HepG2 (cell line): ENCODE data around the gene PEX19. TPM values are rescaled to one million over a fixed set of nuclear protein-coding genes. Genes with fewer than 3 reads are reported as not detected.

Source experiments
- FOXA3 ChIP-seq: IDR thresholded peaks from 2 replicates; pipeline ENCODE4 v1.6.1; 2016; ENCODE audit warnings: missing genetic modification reagents, missing compliant biosample characterization
- SCMH1 ChIP-seq: sonication (generic); formaldehyde crosslinking; IDR thresholded peaks from 2 replicates; pipeline ENCODE4 v1.9.0; 2021; ENCODE audit warnings: missing genetic modification reagents, mild to moderate bottlenecking, borderline replicate concordance
- TOPORS ChIP-seq: sonication (generic); formaldehyde crosslinking; IDR thresholded peaks from 2 replicates; pipeline ENCODE4 v1.8.0; 2023; ENCODE audit warnings: mild to moderate bottlenecking, missing genetic modification reagents
- U2AF1 ChIP-seq: fragments of 200-400 bp; formaldehyde crosslinking; optimal IDR thresholded peaks from 2 replicates; pipeline ENCODE3; 2017; ENCODE audit warnings: mild to moderate bottlenecking, low read depth, low read length
- ZEB1 ChIP-seq: IDR thresholded peaks from 2 replicates; pipeline ENCODE4 v1.6.1; 2012; ENCODE audit warnings: mild to moderate bottlenecking, low read depth, inconsistent platforms; ENCODE audit not compliant: insufficient replicate concordance
- ZNF644 ChIP-seq: IDR thresholded peaks from 2 replicates; pipeline ENCODE4 v1.6.1; 2016; ENCODE audit warnings: low read depth
- ZNF790 ChIP-seq: sonication (generic); formaldehyde crosslinking; IDR thresholded peaks from 2 replicates; pipeline ENCODE4 v1.8.0; 2022; ENCODE audit warnings: missing genetic modification reagents, mild to moderate bottlenecking, borderline replicate concordance
- polyA plus RNA-seq, 8 experiments: library from polyadenylated mRNA; depleted of rRNA in 3 of 8; stranded (reverse) in 7 of 8; unstranded in 1 of 8; fragments of >200 nt; fragmentation: Illumina TruSeq in 4 of 8; extraction: Trizol in 4 of 8; gene quantifications; 2 replicates each; pipeline versions ENCODE4 v1.2.1 to v1.2.3, GENCODE V29; 2011 to 2016; ENCODE audit warnings: low read depth in 4 of 8, missing spikeins in 1 of 8, mixed read lengths in 1 of 8; ENCODE audit not compliant: insufficient read depth in 1 of 8
- total RNA-seq, 5 experiments: library from RNA; depleted of rRNA; stranded (reverse); fragments of >200 nt; fragmentation: Illumina TruSeq; extraction: Trizol; gene quantifications; 2 replicates each; pipeline ENCODE4 v1.2.3, GENCODE V29; 2016; ENCODE audit warnings: low read depth in 1 of 5
- TF ChIP-seq, protein P1 (sequence below), 2 experiments: sonication (generic) in 1 of 2; formaldehyde crosslinking in 1 of 2; IDR thresholded peaks; 2 replicates each; pipeline versions ENCODE4 v1.6.1 to v1.9.0; 2014 to 2022; ENCODE audit warnings: antibody characterized with exemption in 1 of 2, borderline replicate concordance in 1 of 2, inconsistent platforms in 1 of 2, low read depth in 1 of 2, missing genetic modification reagents in 1 of 2
- TF ChIP-seq, protein P2 (sequence below): sonication (generic); formaldehyde crosslinking; IDR thresholded peaks from 2 replicates; pipeline ENCODE4 v1.5.0; 2020; ENCODE audit warnings: mild to moderate bottlenecking, missing genetic modification reagents
- TF ChIP-seq, protein P3 (sequence below): IDR thresholded peaks from 2 replicates; pipeline ENCODE4 v1.6.1; 2016; ENCODE audit warnings: low read depth, borderline replicate concordance
- TF ChIP-seq, protein P4 (sequence below): sonication (generic); formaldehyde crosslinking; IDR thresholded peaks from 2 replicates; pipeline ENCODE4 v1.9.0; 2022; ENCODE audit warnings: missing genetic modification reagents, mild to moderate bottlenecking, borderline replicate concordance
- TF ChIP-seq, protein P5 (sequence below): sonication (generic); formaldehyde crosslinking; IDR thresholded peaks from 2 replicates; pipeline ENCODE4 v1.4.0; 2020; ENCODE audit warnings: missing genetic modification reagents

The PEX19 gene
- total and polyA plus RNA-seq, 2 of the 13 experiments (the other 11 are each of a cell fraction or from before 2014, with no cell fraction given): 47.0 to 51.8 TPM

DNA sequence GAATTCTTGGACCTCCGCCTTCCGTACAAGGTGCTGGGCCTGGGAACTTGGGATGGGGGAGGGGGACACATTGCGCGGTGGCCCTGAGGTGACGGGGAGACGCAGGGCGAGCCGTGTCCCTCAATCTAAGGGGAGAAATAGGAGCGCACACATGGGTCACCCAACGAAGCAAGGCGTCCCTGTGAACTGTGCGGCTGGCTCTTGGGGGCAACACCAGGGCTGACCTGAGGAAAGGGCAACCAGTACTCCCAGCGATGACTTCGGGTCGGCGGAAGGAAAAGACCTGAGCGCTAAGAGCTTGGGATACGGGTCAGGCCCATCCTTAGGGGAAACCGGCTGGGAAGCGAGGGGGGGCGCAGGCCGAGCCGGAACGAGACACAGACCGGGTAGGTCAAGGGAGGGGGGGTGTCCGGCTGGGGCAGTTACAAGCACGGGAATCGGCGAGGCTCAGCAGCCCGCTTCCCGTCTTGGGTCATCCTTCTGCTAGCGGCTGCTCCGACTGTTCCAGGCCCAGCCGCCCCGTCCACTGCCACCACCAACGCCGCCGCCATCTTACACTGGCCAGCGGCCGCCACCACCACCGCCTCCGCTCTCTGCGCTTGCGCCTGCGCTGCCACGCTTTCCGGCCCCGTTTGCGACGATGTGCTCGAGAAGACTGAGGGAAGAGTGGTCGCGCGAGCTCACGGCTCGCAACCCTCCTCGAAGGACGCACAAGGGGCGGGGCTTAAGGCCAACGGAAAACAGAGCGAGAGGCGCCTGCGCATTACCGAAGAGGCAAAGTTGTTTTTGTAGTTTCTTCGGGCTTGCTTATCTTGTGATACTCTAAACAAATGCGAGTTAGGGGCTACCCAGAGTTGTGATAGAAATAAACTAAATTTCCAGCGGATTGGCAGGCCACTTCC lies 22.8 kb downstream of the PEX19 start, which contains the start of gene DCAF8 (continued):
- TF ChIP-seq TOPORS (CRISPR knock-in tag) (no peak), SCMH1 (CRISPR knock-in tag) (no peak), FOXA3 (CRISPR knock-in tag) (peak; percentile 63), U2AF1 (peak; percentile 12), ZNF644 (CRISPR knock-in tag) (peak; percentile 56; the same call in 1 of the 2 replicates), ZEB1 (no peak), ZNF790 (CRISPR knock-in tag) (peak; percentile 89; the same call in 1 of the 2 replicates)
- TF ChIP-seq, protein P1, sequence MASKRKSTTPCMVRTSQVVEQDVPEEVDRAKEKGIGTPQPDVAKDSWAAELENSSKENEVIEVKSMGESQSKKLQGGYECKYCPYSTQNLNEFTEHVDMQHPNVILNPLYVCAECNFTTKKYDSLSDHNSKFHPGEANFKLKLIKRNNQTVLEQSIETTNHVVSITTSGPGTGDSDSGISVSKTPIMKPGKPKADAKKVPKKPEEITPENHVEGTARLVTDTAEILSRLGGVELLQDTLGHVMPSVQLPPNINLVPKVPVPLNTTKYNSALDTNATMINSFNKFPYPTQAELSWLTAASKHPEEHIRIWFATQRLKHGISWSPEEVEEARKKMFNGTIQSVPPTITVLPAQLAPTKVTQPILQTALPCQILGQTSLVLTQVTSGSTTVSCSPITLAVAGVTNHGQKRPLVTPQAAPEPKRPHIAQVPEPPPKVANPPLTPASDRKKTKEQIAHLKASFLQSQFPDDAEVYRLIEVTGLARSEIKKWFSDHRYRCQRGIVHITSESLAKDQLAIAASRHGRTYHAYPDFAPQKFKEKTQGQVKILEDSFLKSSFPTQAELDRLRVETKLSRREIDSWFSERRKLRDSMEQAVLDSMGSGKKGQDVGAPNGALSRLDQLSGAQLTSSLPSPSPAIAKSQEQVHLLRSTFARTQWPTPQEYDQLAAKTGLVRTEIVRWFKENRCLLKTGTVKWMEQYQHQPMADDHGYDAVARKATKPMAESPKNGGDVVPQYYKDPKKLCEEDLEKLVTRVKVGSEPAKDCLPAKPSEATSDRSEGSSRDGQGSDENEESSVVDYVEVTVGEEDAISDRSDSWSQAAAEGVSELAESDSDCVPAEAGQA (IDR thresholded peaks at IDR 0.05; ENCODE audit: low read depth): peak; percentile 55; the same call in 1 of the 2 replicates
- TF ChIP-seq, protein P1 (CRISPR knock-in tag; IDR thresholded peaks at IDR 0.05; ENCODE audit: borderline replicate concordance): no peak
- TF ChIP-seq, protein P2, sequence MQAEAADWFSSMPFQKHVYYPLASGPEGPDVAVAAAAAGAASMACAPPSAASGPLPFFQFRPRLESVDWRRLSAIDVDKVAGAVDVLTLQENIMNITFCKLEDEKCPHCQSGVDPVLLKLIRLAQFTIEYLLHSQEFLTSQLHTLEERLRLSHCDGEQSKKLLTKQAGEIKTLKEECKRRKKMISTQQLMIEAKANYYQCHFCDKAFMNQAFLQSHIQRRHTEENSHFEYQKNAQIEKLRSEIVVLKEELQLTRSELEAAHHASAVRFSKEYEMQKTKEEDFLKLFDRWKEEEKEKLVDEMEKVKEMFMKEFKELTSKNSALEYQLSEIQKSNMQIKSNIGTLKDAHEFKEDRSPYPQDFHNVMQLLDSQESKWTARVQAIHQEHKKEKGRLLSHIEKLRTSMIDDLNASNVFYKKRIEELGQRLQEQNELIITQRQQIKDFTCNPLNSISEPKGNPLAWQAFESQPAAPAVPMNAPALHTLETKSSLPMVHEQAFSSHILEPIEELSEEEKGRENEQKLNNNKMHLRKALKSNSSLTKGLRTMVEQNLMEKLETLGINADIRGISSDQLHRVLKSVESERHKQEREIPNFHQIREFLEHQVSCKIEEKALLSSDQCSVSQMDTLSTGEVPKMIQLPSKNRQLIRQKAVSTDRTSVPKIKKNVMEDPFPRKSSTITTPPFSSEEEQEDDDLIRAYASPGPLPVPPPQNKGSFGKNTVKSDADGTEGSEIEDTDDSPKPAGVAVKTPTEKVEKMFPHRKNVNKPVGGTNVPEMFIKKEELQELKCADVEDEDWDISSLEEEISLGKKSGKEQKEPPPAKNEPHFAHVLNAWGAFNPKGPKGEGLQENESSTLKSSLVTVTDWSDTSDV (CRISPR knock-in tag): no peak
- TF ChIP-seq, protein P3, sequence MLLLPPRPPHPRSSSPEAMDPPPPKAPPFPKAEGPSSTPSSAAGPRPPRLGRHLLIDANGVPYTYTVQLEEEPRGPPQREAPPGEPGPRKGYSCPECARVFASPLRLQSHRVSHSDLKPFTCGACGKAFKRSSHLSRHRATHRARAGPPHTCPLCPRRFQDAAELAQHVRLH (CRISPR knock-in tag): peak; percentile 49; the same call in 1 of the 2 replicates
- TF ChIP-seq, protein P4, sequence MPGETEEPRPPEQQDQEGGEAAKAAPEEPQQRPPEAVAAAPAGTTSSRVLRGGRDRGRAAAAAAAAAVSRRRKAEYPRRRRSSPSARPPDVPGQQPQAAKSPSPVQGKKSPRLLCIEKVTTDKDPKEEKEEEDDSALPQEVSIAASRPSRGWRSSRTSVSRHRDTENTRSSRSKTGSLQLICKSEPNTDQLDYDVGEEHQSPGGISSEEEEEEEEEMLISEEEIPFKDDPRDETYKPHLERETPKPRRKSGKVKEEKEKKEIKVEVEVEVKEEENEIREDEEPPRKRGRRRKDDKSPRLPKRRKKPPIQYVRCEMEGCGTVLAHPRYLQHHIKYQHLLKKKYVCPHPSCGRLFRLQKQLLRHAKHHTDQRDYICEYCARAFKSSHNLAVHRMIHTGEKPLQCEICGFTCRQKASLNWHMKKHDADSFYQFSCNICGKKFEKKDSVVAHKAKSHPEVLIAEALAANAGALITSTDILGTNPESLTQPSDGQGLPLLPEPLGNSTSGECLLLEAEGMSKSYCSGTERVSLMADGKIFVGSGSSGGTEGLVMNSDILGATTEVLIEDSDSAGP (CRISPR knock-in tag): peak; percentile 95
- TF ChIP-seq, protein P5, sequence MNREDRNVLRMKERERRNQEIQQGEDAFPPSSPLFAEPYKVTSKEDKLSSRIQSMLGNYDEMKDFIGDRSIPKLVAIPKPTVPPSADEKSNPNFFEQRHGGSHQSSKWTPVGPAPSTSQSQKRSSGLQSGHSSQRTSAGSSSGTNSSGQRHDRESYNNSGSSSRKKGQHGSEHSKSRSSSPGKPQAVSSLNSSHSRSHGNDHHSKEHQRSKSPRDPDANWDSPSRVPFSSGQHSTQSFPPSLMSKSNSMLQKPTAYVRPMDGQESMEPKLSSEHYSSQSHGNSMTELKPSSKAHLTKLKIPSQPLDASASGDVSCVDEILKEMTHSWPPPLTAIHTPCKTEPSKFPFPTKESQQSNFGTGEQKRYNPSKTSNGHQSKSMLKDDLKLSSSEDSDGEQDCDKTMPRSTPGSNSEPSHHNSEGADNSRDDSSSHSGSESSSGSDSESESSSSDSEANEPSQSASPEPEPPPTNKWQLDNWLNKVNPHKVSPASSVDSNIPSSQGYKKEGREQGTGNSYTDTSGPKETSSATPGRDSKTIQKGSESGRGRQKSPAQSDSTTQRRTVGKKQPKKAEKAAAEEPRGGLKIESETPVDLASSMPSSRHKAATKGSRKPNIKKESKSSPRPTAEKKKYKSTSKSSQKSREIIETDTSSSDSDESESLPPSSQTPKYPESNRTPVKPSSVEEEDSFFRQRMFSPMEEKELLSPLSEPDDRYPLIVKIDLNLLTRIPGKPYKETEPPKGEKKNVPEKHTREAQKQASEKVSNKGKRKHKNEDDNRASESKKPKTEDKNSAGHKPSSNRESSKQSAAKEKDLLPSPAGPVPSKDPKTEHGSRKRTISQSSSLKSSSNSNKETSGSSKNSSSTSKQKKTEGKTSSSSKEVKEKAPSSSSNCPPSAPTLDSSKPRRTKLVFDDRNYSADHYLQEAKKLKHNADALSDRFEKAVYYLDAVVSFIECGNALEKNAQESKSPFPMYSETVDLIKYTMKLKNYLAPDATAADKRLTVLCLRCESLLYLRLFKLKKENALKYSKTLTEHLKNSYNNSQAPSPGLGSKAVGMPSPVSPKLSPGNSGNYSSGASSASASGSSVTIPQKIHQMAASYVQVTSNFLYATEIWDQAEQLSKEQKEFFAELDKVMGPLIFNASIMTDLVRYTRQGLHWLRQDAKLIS: no peak; the same call in 1 of the 2 replicates
